Measurements from ENCODE around the gene PRICKLE1.

The PRICKLE1 gene

DNA sequence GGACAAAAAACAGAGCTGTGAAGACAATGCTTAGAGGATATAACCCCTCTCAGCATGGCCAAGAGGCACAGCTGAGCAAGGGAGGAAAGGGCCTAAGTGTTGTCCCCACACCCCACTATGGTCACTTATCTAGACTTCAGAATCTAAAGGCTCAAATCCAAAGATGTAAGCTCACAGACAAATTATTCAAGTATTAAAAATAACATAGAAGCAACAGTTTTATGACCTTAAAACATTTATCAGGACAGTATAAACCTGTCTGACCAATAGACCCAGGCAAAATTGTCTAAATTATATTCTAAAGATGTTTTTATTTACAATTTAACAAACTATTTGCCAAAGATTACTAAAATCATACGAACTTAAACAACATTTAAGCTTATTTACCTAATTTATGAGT, 28.1 kb upstream of the PRICKLE1 start:
- H3K4me3 ChIP-seq (ENCODE audit: low read depth, low read length, poor library complexity, severe bottlenecking): no peak overlapping the region
- no peaks in the 10 kb centered on the region for H3K79me2 ChIP-seq (ENCODE audit: insufficient read depth, low read length)
- H3K9ac ChIP-seq (ENCODE audit: low read length): no peak overlapping the region
- no peak overlapping the region for H3K4me2 ChIP-seq (ENCODE audit: low read length)
- no peak for TF ChIP-seq EZH2 (IDR thresholded peaks at IDR 0.05; ENCODE audit: borderline replicate concordance, low read length)
- TF ChIP-seq, protein P1, sequence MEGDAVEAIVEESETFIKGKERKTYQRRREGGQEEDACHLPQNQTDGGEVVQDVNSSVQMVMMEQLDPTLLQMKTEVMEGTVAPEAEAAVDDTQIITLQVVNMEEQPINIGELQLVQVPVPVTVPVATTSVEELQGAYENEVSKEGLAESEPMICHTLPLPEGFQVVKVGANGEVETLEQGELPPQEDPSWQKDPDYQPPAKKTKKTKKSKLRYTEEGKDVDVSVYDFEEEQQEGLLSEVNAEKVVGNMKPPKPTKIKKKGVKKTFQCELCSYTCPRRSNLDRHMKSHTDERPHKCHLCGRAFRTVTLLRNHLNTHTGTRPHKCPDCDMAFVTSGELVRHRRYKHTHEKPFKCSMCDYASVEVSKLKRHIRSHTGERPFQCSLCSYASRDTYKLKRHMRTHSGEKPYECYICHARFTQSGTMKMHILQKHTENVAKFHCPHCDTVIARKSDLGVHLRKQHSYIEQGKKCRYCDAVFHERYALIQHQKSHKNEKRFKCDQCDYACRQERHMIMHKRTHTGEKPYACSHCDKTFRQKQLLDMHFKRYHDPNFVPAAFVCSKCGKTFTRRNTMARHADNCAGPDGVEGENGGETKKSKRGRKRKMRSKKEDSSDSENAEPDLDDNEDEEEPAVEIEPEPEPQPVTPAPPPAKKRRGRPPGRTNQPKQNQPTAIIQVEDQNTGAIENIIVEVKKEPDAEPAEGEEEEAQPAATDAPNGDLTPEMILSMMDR (IDR thresholded peaks at IDR 0.05; ENCODE audit: low read length): no peak
- H3K9me2 ChIP-seq (ENCODE audit: low read depth, low read length): no peaks in the 10 kb centered on the region
- H3F3A ChIP-seq (ENCODE audit: insufficient read depth, low read length): no peaks in the 10 kb centered on the region
- H3K27me3 ChIP-seq (ENCODE audit: insufficient read depth, low read length): no peaks in the 10 kb centered on the region
- no peaks in the 10 kb centered on the region for H4K20me1 ChIP-seq (ENCODE audit: insufficient read depth, low read length)
- no peak overlapping the region for H3K27ac ChIP-seq (ENCODE audit: low read depth, low read length, poor library complexity, severe bottlenecking)
- 0 out of 2 replicates have a peak, but pooled peaks cover 3% of the 10 kb centered on the region for H3K9me3 ChIP-seq (ENCODE audit: low read length)
- no peaks in the 10 kb centered on the region for H3K36me3 ChIP-seq (ENCODE audit: insufficient read depth, low read length)
- H2AFZ ChIP-seq (ENCODE audit: low read length): no peak overlapping the region
- no peaks in the 10 kb centered on the region for H3K4me1 ChIP-seq (ENCODE audit: insufficient read depth, low read length, severe bottlenecking)

DNA sequence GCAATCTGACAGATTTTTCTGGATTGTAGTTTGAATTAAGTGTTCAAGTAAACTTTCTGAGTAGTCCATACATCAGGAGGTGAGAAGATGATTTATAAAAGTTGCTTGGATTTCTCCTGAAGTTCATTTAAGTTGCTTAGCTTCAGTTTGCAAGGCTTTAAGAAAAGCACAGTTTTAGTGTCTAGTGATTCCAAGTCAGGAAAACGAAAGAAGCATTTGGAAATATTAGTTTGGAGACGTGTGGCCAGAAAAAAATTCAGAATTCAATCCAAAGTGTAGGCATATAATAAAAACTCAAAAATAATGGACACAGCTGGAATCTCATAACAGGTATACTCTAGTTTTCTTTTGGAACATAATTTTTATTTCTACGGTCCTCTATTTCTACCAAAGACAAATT, 25.5 kb upstream of the PRICKLE1 start:
- Histone ChIP-seq H3F3A (ENCODE audit: insufficient read depth, low read length) (no peaks in the 10 kb centered on the region), H3K4me3 (ENCODE audit: low read depth, low read length, poor library complexity, severe bottlenecking) (no peak overlapping the region), H3K27me3 (ENCODE audit: insufficient read depth, low read length) (no peaks in the 10 kb centered on the region), H3K27ac (ENCODE audit: low read depth, low read length, poor library complexity, severe bottlenecking) (no peak overlapping the region), H3K9ac (ENCODE audit: low read length) (no peak overlapping the region), H3K4me2 (ENCODE audit: low read length) (no peak overlapping the region), H3K36me3 (ENCODE audit: insufficient read depth, low read length) (no peaks in the 10 kb centered on the region), H2AFZ (ENCODE audit: low read length) (no peak overlapping the region), H4K20me1 (ENCODE audit: insufficient read depth, low read length) (no peaks in the 10 kb centered on the region), H3K9me3 (ENCODE audit: low read length) (0 out of 2 replicates have a peak, but pooled peaks cover 3% of the 10 kb centered on the region), H3K9me2 (ENCODE audit: low read depth, low read length) (no peaks in the 10 kb centered on the region), H3K4me1 (ENCODE audit: insufficient read depth, low read length, severe bottlenecking) (no peaks in the 10 kb centered on the region), H3K79me2 (ENCODE audit: insufficient read depth, low read length) (no peaks in the 10 kb centered on the region)
- TF ChIP-seq EZH2 (IDR thresholded peaks at IDR 0.05; ENCODE audit: borderline replicate concordance, low read length): no peak
- TF ChIP-seq, protein P1 (IDR thresholded peaks at IDR 0.05; ENCODE audit: low read length): no peak

DNA sequence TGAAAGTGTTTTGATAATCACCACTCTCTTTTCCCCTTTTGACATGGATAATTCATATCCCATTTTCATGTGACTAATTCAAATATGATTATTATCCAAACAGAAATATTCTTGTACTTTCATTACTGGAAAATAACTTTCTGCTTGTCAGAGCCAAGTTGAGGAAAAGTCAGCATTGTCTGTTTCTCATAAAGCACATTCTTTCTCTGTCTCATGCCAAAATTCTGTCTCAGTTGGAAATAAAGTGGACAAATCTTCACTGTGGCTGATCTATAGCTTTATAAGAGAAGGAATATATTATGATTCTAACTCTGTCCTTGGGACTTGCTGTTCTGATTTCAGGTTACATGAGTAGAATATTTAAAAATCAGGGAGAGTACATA, 22.7 kb upstream of the PRICKLE1 start:
- H3K36me3 ChIP-seq (ENCODE audit: insufficient read depth, low read length): no peaks in the 10 kb centered on the region
- no peaks in the 10 kb centered on the region for H4K20me1 ChIP-seq (ENCODE audit: insufficient read depth, low read length)
- no peak overlapping the region for H3K4me3 ChIP-seq (ENCODE audit: low read depth, low read length, poor library complexity, severe bottlenecking)
- no peak for TF ChIP-seq EZH2 (IDR thresholded peaks at IDR 0.05; ENCODE audit: borderline replicate concordance, low read length)
- TF ChIP-seq, protein P1 (IDR thresholded peaks at IDR 0.05; ENCODE audit: low read length): no peak
- no peaks in the 10 kb centered on the region for H3K9me3 ChIP-seq (ENCODE audit: low read length)
- no peaks in the 10 kb centered on the region for H3F3A ChIP-seq (ENCODE audit: insufficient read depth, low read length)
- H2AFZ ChIP-seq (ENCODE audit: low read length): no peak overlapping the region
- no peak overlapping the region for H3K9ac ChIP-seq (ENCODE audit: low read length)
- no peaks in the 10 kb centered on the region for H3K79me2 ChIP-seq (ENCODE audit: insufficient read depth, low read length)
- no peaks in the 10 kb centered on the region for H3K4me1 ChIP-seq (ENCODE audit: insufficient read depth, low read length, severe bottlenecking)
- no peaks in the 10 kb centered on the region for H3K9me2 ChIP-seq (ENCODE audit: low read depth, low read length)
- H3K4me2 ChIP-seq (ENCODE audit: low read length): no peak overlapping the region
- no peak overlapping the region for H3K27ac ChIP-seq (ENCODE audit: low read depth, low read length, poor library complexity, severe bottlenecking)
- no peaks in the 10 kb centered on the region for H3K27me3 ChIP-seq (ENCODE audit: insufficient read depth, low read length)

Data from OCI-LY1 (cell line).